CD4-positive, alpha-beta T cell treated with Interleukin-4 for 1 hour (primary cell): ENCODE results near the gene SUZ12.
"Not testable (repeated sequence)": the region's sequence is repeated elsewhere in the genome, so short reads cannot be mapped to it uniquely, and the experiment has no call there.

ENCODE experiments used
- DNase-seq, 2 donors: peaks; one replicate each; pipeline ENCODE4 v3.0.0-alpha.2; 2020 to 2022

SUZ12 gene

GRCh38 chr17:32042266-32042665, 105.5 kb downstream of the SUZ12 start:
- not testable (repeated sequence) for DNase-seq

GRCh38 chr17:32045611-32046010, 108.8 kb downstream of the SUZ12 start:
- not testable (repeated sequence) for DNase-seq

GRCh38 chr17:32047663-32048062, 110.9 kb downstream of the SUZ12 start:
- DNase-seq = not testable (repeated sequence)
